ENCODE measurements around the gene TDRD5. TPM values are rescaled to one million over a fixed set of nuclear protein-coding genes. Genes with fewer than 3 reads are reported as not detected.

TDRD5 gene
- not detected for total RNA-seq

- Mint-ChIP-seq H3K27me3 (ENCODE audit: low read depth) (peaks cover 40% of the 10 kb centered on the region), H3K9me3 (no peaks in the 10 kb centered on the region), H3K36me3 (ENCODE audit: insufficient read depth) (no peaks in the 10 kb centered on the region), H3K4me1 (ENCODE audit: low read depth) (no peaks in the 10 kb centered on the region), H3K4me3 (no peak within 1 kb of the TSS)
- DNase-seq (no peak), ATAC-seq (peak in 1 of 2 donors; percentile 30)
Measured at GRCh38 chr1:179591592-179592580, at the start of gene TDRD5. Gene TDRD5 (plus strand): TSS chr1:179591832. CDS start chr1:179592616, 784 bp downstream.

GRCh38 chr1:179545321-179545720, 46.3 kb upstream of the TDRD5 start:
- Mint-ChIP-seq H3K36me3 (ENCODE audit: insufficient read depth) (no peaks in the 10 kb centered on the region), H3K27me3 (ENCODE audit: low read depth) (peaks cover 3% of the 10 kb centered on the region), H3K4me3 (no peak overlapping the region), H3K9me3 (no peaks in the 10 kb centered on the region), H3K4me1 (ENCODE audit: low read depth) (no peaks in the 10 kb centered on the region)
- DNase-seq, result no peak
- ATAC-seq, result no peak

DNA sequence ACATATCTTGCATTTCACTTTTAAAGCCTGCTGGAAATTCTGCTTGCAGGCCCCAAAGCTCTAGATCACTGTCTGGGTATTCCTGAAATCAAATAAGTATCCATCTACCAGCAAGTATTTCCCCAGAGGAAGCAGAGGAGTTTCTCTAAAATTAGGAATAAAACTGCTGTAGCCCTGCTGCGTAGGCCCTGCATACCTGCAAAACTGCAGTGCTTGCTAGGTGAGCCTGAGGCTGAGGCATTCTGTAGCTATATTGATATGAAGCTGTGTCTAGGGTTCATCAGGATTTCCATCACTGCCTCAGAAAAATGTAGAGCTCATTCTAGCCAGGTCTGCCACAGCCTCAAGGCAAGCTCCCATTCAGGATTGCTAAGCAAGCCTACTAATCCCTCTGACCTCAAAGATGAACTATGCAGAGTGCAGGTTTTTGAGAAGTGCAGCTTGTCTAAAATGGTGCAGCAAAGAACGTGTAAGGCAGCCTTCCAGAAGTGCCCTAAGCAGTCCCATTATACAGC, 44.6 kb upstream of the TDRD5 start:
- no peaks in the 10 kb centered on the region for H3K36me3 Mint-ChIP-seq (ENCODE audit: insufficient read depth)
- no peak for ATAC-seq

DNA sequence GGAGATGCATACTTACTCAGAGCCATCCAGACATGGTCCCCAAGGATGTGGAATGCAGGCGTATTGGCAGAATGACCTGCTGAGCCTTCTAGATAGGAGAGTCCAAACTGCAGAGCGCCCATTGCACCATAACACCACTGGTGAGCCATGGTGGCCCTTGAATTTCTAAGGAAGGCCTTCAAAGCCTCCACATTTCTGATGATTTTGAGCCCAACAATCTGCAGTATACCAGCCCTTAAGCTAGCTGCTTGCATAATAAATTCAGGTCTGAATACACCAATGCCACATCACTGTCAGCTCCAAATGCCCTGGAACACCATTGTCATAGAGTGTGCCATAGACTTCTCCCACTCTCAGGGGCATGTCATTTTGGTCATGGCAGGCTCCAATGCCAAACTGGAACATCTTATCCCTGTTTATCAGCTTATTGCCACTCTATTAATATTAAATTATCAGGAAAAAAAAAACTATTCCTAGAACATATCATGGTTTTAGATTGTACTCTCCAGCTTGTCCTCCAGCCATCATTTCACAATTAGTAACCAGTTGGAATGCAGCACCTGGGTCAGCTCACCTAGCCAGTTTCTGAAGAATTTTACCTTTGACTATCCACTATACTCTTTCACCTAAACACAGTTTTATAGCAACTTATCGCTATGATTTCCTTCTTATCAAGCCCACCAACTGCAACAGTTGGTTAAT, 42.8 kb upstream of the TDRD5 start:
- Mint-ChIP-seq H3K4me1 (ENCODE audit: low read depth) (no peaks in the 10 kb centered on the region), H3K27me3 (ENCODE audit: low read depth) (no peaks in the 10 kb centered on the region), H3K9me3 (no peaks in the 10 kb centered on the region), H3K36me3 (ENCODE audit: insufficient read depth) (no peaks in the 10 kb centered on the region), H3K4me3 (no peak overlapping the region)
- no peak for ATAC-seq
- no peak for DNase-seq

More for the DNA sequence above, 44.6 kb upstream of the TDRD5 start:
- Mint-ChIP-seq H3K4me1 (ENCODE audit: low read depth) (no peaks in the 10 kb centered on the region), H3K27me3 (ENCODE audit: low read depth) (peaks cover 3% of the 10 kb centered on the region), H3K4me3 (no peak overlapping the region), H3K9me3 (no peaks in the 10 kb centered on the region)
- DNase-seq, result no peak

- Mint-ChIP-seq H3K4me3 (no peak overlapping the region), H3K9me3 (no peaks in the 10 kb centered on the region), H3K36me3 (ENCODE audit: insufficient read depth) (no peaks in the 10 kb centered on the region), H3K4me1 (ENCODE audit: low read depth) (no peaks in the 10 kb centered on the region), H3K27me3 (ENCODE audit: low read depth) (no peaks in the 10 kb centered on the region)
- DNase-seq (no peak), ATAC-seq (no peak)
Measured at GRCh38 chr1:179549368-179549700, 42.3 kb upstream of the TDRD5 start.

- H3K9me3 Mint-ChIP-seq, result no peaks in the 10 kb centered on the region
- H3K36me3 Mint-ChIP-seq (ENCODE audit: insufficient read depth), result no peaks in the 10 kb centered on the region
- ATAC-seq (no peak), DNase-seq (no peak)
- H3K4me1 Mint-ChIP-seq (ENCODE audit: low read depth), result no peaks in the 10 kb centered on the region
- no peaks in the 10 kb centered on the region for H3K27me3 Mint-ChIP-seq (ENCODE audit: low read depth)
- H3K4me3 Mint-ChIP-seq, result no peak overlapping the region
Measured at GRCh38 chr1:179550746-179551682, 40.6 kb upstream of the TDRD5 start.

DNA sequence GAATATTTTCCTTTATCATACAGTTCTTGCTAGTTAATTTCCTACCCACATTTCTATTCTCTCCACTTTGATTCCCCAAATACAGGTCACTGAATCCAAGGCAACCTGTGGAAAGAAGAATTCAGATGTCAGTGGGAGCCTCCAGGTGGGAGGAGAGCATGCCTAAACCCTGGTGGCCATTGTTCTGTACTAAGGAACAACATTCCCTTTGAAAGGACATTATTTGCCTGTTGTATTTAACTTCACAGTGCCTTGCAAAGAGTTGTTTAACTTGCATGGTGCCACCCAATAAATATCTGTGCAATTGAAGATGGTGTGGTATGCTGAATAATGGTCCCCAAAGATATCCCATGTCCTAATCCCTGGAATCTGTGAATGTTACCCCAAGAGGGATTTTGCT, 37.2 kb upstream of the TDRD5 start:
- H3K27me3 Mint-ChIP-seq (ENCODE audit: low read depth), result peaks cover 2% of the 10 kb centered on the region
- no peak overlapping the region for H3K4me3 Mint-ChIP-seq
- ATAC-seq (no peak), DNase-seq (no peak)
- H3K36me3 Mint-ChIP-seq (ENCODE audit: insufficient read depth), result no peaks in the 10 kb centered on the region
- no peaks in the 10 kb centered on the region for H3K9me3 Mint-ChIP-seq
- no peaks in the 10 kb centered on the region for H3K4me1 Mint-ChIP-seq (ENCODE audit: low read depth)

DNA sequence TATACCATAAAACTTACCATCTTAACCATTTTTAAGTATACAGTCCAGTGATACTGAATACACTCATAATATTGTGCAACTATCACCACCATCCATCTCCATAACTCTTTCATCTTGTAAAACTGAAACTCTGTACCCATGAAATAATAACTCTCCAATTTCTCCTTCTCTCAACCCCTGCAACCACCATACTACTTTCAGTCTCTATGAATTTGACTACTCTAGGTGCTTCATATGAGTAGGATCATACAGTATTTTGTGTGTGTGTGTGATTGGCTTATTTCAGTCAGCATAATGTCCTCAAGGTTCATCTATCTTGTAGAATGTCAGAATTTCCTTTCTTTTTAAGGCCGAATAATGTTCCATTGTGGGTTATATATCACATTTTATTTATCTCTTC, 33.6 kb upstream of the TDRD5 start:
- H3K4me3 Mint-ChIP-seq, result no peak overlapping the region
- DNase-seq, result no peak
- H3K9me3 Mint-ChIP-seq, result no peaks in the 10 kb centered on the region
- peaks cover 6% of the 10 kb centered on the region for H3K27me3 Mint-ChIP-seq (ENCODE audit: low read depth)
- no peak for ATAC-seq
- H3K4me1 Mint-ChIP-seq (ENCODE audit: low read depth), result no peaks in the 10 kb centered on the region
- no peaks in the 10 kb centered on the region for H3K36me3 Mint-ChIP-seq (ENCODE audit: insufficient read depth)

DNA sequence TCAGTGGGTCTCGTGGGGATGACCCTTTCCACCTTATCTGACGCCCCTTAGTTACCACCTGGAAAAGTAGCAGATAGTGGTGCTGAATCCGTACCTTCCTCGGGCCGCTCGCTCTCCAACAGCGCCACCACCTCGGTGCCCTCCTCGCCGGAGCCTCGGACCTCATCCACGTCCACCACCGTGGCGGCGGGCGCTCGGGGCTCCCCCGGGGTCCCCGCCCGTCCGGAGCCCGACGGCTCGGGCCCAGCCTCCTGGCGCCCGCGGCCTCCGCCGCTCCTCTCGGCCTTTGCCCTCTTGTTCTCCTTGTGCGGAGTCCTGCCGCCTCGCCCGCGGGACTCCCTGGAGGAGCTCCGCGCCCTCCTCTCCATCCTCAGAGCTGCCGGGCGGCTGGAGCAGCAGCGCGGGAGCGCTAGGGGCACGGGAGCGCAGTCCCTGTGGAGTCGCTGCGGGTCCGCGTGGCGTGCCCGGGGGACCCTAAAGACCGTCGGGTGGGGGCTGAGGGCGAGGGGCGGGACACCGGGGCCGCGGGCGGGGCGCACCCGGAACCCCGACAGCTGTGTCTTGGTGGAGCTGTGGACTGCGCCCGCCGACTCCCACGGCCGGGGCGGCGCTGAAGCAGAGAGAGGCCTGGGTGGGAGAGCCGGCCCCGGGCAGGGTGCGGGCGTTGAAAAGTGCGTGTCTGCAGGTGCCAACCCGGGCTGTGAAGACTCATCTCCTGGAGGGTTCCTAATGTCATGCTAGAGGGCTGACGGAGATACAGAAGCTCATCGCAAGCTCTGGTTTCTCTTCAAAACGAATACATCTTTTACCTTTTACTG, 15.9 kb upstream of the TDRD5 start, which contains the start of gene NPHS2:
TSS of gene NPHS2 (minus strand) at position 452 of the 818 bp plus-strand sequence. CDS start at position 368, 84 bp downstream.
- H3K9me3 Mint-ChIP-seq, result peaks cover 5% of the 10 kb centered on the region
- DNase-seq, result no peak
- H3K4me3 Mint-ChIP-seq, result no peak within 1 kb of the TSS
- H3K4me1 Mint-ChIP-seq (ENCODE audit: low read depth), result peaks cover 4% of the 10 kb centered on the region
- H3K36me3 Mint-ChIP-seq (ENCODE audit: insufficient read depth), result no peaks in the 10 kb centered on the region
- peak in 1 of 2 donors; percentile 34 for ATAC-seq
- H3K27me3 Mint-ChIP-seq (ENCODE audit: low read depth), result peaks cover 49% of the 10 kb centered on the region

DNA sequence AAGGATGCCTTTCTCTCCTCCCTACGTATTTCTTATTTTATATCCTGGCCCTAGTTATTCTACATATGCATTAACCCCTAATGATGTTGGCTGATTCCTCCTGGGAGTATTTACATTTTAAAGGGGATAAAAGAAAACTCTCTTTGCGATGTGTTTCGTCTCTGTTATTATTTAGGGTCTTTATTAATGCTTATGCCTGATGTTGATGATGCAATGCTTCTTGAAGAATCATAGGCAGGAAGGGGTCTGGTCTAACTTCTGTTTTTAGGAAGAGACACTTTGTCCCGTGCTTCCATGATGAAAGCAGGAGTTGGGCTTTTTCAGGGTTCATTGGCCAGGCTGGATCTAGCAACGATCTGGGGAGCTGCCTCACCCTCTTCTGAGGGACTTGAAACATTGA, 15.1 kb upstream of the TDRD5 start:
- H3K4me3 Mint-ChIP-seq, result no peak overlapping the region
- peaks cover 4% of the 10 kb centered on the region for H3K4me1 Mint-ChIP-seq (ENCODE audit: low read depth)
- H3K9me3 Mint-ChIP-seq, result peaks cover 4% of the 10 kb centered on the region
- ATAC-seq, result no peak
- H3K27me3 Mint-ChIP-seq (ENCODE audit: low read depth), result peaks cover 49% of the 10 kb centered on the region
- DNase-seq, result no peak
- H3K36me3 Mint-ChIP-seq (ENCODE audit: insufficient read depth), result no peaks in the 10 kb centered on the region

- no peaks in the 10 kb centered on the region for H3K36me3 Mint-ChIP-seq (ENCODE audit: insufficient read depth)
- H3K27me3 Mint-ChIP-seq (ENCODE audit: low read depth), result peaks cover 45% of the 10 kb centered on the region
- no peaks in the 10 kb centered on the region for H3K9me3 Mint-ChIP-seq
- H3K4me1 Mint-ChIP-seq (ENCODE audit: low read depth), result no peaks in the 10 kb centered on the region
- DNase-seq, result no peak
- no peak overlapping the region for H3K4me3 Mint-ChIP-seq
- no peak for ATAC-seq
Measured at GRCh38 chr1:179583771-179584320, 7.8 kb upstream of the TDRD5 start.

DNA sequence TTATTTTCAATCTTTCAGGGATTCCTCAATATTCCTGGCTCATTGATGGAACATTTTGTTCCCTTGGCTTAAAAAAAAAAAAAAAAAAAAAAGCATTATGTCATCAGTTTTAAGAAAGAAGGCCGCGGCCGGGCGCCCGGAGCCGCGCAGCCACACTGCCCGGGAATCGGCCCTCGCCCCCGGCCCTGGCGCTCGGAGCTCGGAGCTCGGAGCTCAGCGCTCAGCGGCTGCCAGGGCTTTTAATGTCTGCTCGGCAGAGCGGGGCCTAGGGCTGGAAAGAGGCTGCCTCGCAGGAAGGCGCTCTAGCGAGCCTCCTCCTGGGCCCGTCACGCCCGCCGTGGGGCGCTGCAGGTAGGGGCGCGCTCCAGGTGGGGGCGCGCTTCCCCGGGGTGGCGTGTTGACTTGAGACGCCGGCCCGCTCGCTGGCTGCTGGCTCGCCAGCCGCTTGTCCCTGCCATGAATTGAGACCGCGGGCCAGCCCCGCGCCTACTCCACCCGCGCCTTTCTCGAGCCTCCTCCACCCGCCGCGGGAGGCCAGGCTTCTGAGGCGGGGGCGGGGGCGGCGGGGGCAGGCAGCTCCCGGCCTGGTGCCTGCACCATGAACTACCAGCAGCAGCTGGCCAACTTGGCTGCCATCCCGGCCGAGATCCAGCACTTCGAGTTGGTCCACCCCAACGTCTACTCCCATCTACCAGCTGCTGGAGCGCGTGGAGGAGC, 5.4 kb upstream of the TDRD5 start:
- Mint-ChIP-seq H3K9me3 (no peaks in the 10 kb centered on the region), H3K36me3 (ENCODE audit: insufficient read depth) (no peaks in the 10 kb centered on the region), H3K4me1 (ENCODE audit: low read depth) (no peaks in the 10 kb centered on the region), H3K4me3 (no peak overlapping the region), H3K27me3 (ENCODE audit: low read depth) (peaks cover 49% of the 10 kb centered on the region)
- peak in 1 of 2 donors; percentile 14 for ATAC-seq
- no peak for DNase-seq
